Measurements from ENCODE around the gene PTPA. TPM values are rescaled to one million over a fixed set of nuclear protein-coding genes. Genes with fewer than 3 reads are reported as not detected.
A peak's percentile ranks its signal among the peaks of the same experiment; 100 is the strongest.
"Not testable (repeated sequence)": the region's sequence is repeated elsewhere in the genome, so short reads cannot be mapped to it uniquely, and the experiment has no call there.

Gene PTPA
- polyA plus RNA-seq, 1 experiment: 140 TPM

DNA sequence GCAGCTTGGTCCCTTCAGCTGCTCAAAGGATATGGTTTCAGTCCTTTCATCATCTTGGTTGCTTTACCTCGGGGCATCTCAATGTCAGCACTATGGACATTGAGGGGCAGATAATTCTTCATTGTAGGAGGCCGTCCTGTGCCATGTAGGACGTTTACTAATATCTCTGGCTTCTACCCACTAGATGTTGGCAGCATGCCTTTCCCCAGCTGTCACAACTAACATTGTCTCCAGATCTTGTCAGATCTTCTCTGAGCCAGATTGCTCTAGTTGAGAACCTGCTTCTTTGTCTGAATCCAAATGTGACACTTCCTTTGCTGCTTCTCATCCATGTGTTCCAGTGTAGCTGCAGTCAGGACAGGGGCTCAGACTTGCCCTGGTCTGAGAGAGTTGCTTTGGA lies 10.3 kb downstream of the PTPA start:
- Histone ChIP-seq H3K27ac (ENCODE audit: low read depth, low read length) (peak overlapping the region; percentile 21), H3K4me3 (ENCODE audit: low read depth, low read length) (no peak overlapping the region), H3K27me3 (ENCODE audit: control insufficient read depth, insufficient read depth, low read length) (no peaks in the 10 kb centered on the region), H3K9me3 (ENCODE audit: control insufficient read depth, insufficient read depth, low read length) (no peaks in the 10 kb centered on the region)
- ChIA-PET POLR2A (no interaction called here), CTCF (interaction anchor here (2.7 kb wide), 1 partner anchor 10 kb away, joined by 19 read pairs; no protein-coding TSS in a partner anchor)
- no peak for DNase-seq (ENCODE audit: low read depth, low spot score)
- TF ChIP-seq, protein P1, sequence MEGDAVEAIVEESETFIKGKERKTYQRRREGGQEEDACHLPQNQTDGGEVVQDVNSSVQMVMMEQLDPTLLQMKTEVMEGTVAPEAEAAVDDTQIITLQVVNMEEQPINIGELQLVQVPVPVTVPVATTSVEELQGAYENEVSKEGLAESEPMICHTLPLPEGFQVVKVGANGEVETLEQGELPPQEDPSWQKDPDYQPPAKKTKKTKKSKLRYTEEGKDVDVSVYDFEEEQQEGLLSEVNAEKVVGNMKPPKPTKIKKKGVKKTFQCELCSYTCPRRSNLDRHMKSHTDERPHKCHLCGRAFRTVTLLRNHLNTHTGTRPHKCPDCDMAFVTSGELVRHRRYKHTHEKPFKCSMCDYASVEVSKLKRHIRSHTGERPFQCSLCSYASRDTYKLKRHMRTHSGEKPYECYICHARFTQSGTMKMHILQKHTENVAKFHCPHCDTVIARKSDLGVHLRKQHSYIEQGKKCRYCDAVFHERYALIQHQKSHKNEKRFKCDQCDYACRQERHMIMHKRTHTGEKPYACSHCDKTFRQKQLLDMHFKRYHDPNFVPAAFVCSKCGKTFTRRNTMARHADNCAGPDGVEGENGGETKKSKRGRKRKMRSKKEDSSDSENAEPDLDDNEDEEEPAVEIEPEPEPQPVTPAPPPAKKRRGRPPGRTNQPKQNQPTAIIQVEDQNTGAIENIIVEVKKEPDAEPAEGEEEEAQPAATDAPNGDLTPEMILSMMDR (IDR thresholded peaks at IDR 0.05; ENCODE audit: low read depth, low read length): no peak

DNA sequence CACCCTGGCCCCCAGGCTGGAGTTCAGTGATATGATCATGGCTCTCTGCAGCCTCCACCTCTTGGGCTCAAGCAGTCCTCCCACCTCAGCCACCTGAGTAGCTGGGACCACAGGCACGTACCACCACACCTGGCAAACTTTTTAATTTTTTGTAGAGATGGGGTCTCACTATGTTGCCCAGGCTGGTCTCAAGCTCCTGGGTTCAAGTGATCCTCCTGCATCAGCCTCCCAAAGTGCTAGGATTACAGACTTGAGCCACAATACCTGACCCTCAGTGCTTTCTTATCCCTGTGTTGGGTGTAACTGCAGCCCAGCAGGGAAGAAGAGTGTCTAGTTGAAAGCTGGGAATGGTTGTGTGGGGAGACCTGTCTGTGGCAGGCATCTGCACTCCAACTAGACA lies 10.9 kb downstream of the PTPA start:
- Histone ChIP-seq H3K9me3 (ENCODE audit: control insufficient read depth, insufficient read depth, low read length) (no peaks in the 10 kb centered on the region), H3K27me3 (ENCODE audit: control insufficient read depth, insufficient read depth, low read length) (no peaks in the 10 kb centered on the region), H3K4me3 (ENCODE audit: low read depth, low read length) (no peak overlapping the region), H3K27ac (ENCODE audit: low read depth, low read length) (no peak overlapping the region)
- no peak for DNase-seq (ENCODE audit: low read depth, low spot score)
- ChIA-PET POLR2A (interaction anchor here (0.6 kb wide), 1 partner anchor 9 kb away, joined by 4 read pairs; no protein-coding TSS in a partner anchor), CTCF (interaction anchor here (1.1 to 2.7 kb wide), 3 partner anchors 9 to 389 kb away, joined by 3 to 19 read pairs (median 6); no protein-coding TSS in a partner anchor)
- TF ChIP-seq, protein P1 (IDR thresholded peaks at IDR 0.05; ENCODE audit: low read depth, low read length): no peak

DNA sequence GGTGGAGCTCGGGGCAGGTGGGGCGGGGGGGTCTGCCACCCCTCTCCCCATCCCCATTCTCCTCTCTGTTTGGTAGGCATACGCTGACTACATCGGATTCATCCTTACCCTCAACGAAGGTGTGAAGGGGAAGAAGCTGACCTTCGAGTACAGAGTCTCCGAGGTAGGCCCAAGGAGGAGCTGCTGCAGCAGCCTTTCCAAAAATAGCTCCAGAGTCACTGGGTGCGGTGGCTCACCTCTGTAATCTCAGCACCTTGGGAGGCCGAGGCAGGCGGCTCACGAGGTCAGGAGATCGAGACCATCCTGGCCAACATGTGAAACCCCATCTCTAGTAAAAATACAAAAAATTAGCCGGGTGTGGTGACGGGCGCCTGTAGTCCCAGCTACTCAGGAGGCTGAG lies 11.8 kb downstream of the PTPA start:
- H3K9me3 ChIP-seq (ENCODE audit: control insufficient read depth, insufficient read depth, low read length); H3K4me3 ChIP-seq (ENCODE audit: low read depth, low read length); DNase-seq (ENCODE audit: low read depth, low spot score); H3K27me3 ChIP-seq (ENCODE audit: control insufficient read depth, insufficient read depth, low read length); H3K27ac ChIP-seq (ENCODE audit: low read depth, low read length): not testable (repeated sequence)
- ChIA-PET CTCF (interaction anchor here (0.6 to 2.7 kb wide), 4 partner anchors 8 to 390 kb away, joined by 3 to 19 read pairs (median 5); no protein-coding TSS in a partner anchor), POLR2A (interaction anchor here (0.6 kb wide), 1 partner anchor 9 kb away, joined by 4 read pairs; no protein-coding TSS in a partner anchor)

DNA sequence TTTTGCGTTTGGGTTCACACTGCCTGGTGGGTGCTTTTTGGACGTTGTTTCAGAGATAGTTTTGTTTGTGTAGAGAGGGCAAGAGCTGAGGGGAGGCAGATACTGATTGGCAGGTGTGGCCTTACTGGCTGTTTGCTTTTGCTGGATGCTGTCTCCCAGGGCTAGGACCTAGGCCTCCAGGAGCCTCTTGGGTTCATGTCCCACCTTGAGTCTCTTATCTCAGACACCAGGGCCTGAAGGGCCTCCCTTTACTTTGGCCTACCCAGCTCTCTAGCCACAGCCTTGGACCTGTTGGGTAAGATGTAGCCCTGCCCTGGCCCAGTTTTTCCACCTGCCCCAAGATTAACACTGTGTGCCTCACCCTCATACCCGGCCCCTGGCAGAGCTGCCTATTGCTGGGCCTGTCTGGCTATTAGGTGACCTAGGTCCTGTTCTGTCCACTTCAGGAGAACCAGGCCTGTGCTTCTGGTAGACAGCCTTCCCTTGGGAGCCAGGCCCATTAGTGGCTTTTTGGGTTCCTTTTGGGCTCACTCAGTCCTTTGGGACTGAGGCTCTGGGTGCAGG lies 13.4 kb downstream of the PTPA start:
- H3K4me3 ChIP-seq (ENCODE audit: low read depth, low read length): no peak overlapping the region
- ChIA-PET CTCF (interaction anchor here (1.5 kb wide), 1 partner anchor 499 kb away, joined by 10 read pairs; no protein-coding TSS in a partner anchor), POLR2A (no interaction called here)
- H3K27ac ChIP-seq (ENCODE audit: low read depth, low read length): peak overlapping the region; percentile 2
- no peaks in the 10 kb centered on the region for H3K27me3 ChIP-seq (ENCODE audit: control insufficient read depth, insufficient read depth, low read length)
- no peak for DNase-seq (ENCODE audit: low read depth, low spot score)
- TF ChIP-seq, protein P1 (IDR thresholded peaks at IDR 0.05; ENCODE audit: low read depth, low read length): no peak
- no peaks in the 10 kb centered on the region for H3K9me3 ChIP-seq (ENCODE audit: control insufficient read depth, insufficient read depth, low read length)

DNA sequence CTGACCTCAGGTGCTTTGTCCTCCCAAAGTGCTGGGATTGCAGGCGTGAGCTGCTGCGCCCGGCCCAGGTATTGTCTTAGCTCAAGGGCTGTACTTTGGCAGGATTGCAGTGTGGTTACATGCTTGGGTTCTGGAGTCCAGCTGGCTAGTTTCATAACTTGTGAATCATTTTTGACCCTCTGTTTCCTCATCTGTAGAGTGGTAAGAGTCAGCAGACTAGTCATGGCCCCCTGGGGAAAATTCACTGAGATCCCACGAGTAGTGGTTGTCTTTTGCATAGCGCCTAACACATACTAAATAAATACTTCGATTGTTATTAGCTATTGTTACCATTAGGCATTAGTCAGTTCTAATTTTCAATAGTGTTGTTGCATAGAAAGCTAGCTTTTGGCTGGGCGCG lies 14.3 kb downstream of the PTPA start:
- H3K4me3 ChIP-seq (ENCODE audit: low read depth, low read length): no peak overlapping the region
- no peak for DNase-seq (ENCODE audit: low read depth, low spot score)
- POLR2A ChIA-PET: no interaction called here
- no peaks in the 10 kb centered on the region for H3K27me3 ChIP-seq (ENCODE audit: control insufficient read depth, insufficient read depth, low read length)
- TF ChIP-seq, protein P1 (IDR thresholded peaks at IDR 0.05; ENCODE audit: low read depth, low read length): no peak
- no peak overlapping the region for H3K27ac ChIP-seq (ENCODE audit: low read depth, low read length)
- CTCF ChIA-PET: interaction anchor here (0.7 to 1.5 kb wide), 4 partner anchors 18 to 499 kb away, joined by 3 to 10 read pairs (median 5); no protein-coding TSS in a partner anchor
- H3K9me3 ChIP-seq (ENCODE audit: control insufficient read depth, insufficient read depth, low read length): no peaks in the 10 kb centered on the region
